ENCODE results near the gene PSME4. TPM values are rescaled to one million over a fixed set of nuclear protein-coding genes. Genes with fewer than 3 reads are reported as not detected.
"Not testable (repeated sequence)": the region's sequence is repeated elsewhere in the genome, so short reads cannot be mapped to it uniquely, and the experiment has no call there.

Gene PSME4
- total RNA-seq, 2 donors from 2014 or later: 28.1 to 63.0 TPM

- H3K27ac Mint-ChIP-seq: no peak overlapping the region
- DNase-seq (ENCODE audit: low spot score in 2 of 2): no peak
- no peaks in the 10 kb centered on the region for H3K9me3 Mint-ChIP-seq
- ATAC-seq: no peak
- peaks cover 0 to 6% of the 10 kb centered on the region in 2 donors for H3K36me3 Mint-ChIP-seq
These were observed 14.9 kb upstream of the PSME4 start for GRCh38 chr2:53985646-53986045.

GRCh38 chr2:53969968-53970723, 647 bp downstream of the PSME4 start:
- ATAC-seq (peak; percentile 23 to 41), DNase-seq (ENCODE audit: low spot score in 2 of 2) (peak; percentile 17 to 64)
- Mint-ChIP-seq H3K27ac (peak overlapping the region; percentile 88 to 95), H3K9me3 (no peaks in the 10 kb centered on the region), H3K36me3 (peaks cover 0 to 22% of the 10 kb centered on the region in 2 donors)

- Mint-ChIP-seq H3K27ac (peak overlapping the region; percentile 88 to 95), H3K36me3 (peaks cover 0 to 17% of the 10 kb centered on the region in 2 donors), H3K9me3 (no peaks in the 10 kb centered on the region)
- peak; percentile 30 to 43 for ATAC-seq
- no peak for DNase-seq (ENCODE audit: low spot score in 2 of 2)
These were observed 1.4 kb downstream of the PSME4 start for GRCh38 chr2:53969285-53969967.

DNA sequence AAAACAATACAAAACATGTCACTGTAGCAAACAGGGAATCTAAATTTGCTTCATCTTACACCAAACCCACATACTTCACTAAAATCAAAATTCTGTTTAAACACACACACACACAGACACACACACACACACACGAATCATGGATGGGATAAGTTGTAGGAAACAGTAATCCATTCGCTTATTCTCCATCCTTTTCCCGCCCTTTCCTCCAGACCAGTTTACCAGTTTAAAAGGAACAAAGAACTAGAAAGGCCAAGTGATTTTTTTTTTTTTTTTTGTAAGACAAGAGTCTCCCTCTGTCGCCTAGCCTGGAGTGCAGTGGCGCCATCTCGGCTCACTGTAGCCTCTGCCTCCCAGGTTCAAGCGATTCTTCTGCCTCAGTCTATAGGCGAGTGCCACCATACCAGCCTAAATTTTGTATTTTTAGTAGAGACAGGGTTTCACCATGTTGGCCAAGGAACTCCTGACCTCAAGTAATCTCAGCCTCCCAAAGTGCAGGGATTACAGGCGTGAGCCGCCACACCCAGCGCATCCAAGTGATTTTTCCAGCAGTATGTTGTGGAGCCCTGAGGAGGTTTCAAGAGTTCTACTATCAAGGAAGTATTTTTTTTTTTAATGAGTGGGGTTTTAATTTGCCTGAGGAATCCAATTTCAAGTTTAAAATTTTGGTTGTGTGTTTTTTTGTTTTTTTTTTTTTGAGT, 5.7 kb downstream of the PSME4 start:
- peaks cover 8 to 10% of the 10 kb centered on the region in 2 donors for H3K36me3 Mint-ChIP-seq
- H3K9me3 Mint-ChIP-seq: no peaks in the 10 kb centered on the region
- ATAC-seq (peak in 1 of 2 donors; percentile 5), DNase-seq (ENCODE audit: low spot score in 2 of 2) (no peak)
- H3K27ac Mint-ChIP-seq: no peak overlapping the region

GRCh38 chr2:53964257-53964952, 6.4 kb downstream of the PSME4 start:
- ATAC-seq: peak; percentile 57 to 77
- Mint-ChIP-seq H3K27ac (no peak overlapping the region), H3K36me3 (peaks cover 1 to 10% of the 10 kb centered on the region in 2 donors), H3K9me3 (no peaks in the 10 kb centered on the region)
- DNase-seq (ENCODE audit: low spot score in 2 of 2): peak in 1 of 2 donors; percentile 13

- H3K36me3 Mint-ChIP-seq: peaks cover 0 to 10% of the 10 kb centered on the region in 2 donors
- H3K27ac Mint-ChIP-seq; DNase-seq (ENCODE audit: low spot score in 2 of 2); ATAC-seq; H3K9me3 Mint-ChIP-seq: not testable (repeated sequence)
These were observed 9.1 kb downstream of the PSME4 start for GRCh38 chr2:53961478-53962216.

DNA sequence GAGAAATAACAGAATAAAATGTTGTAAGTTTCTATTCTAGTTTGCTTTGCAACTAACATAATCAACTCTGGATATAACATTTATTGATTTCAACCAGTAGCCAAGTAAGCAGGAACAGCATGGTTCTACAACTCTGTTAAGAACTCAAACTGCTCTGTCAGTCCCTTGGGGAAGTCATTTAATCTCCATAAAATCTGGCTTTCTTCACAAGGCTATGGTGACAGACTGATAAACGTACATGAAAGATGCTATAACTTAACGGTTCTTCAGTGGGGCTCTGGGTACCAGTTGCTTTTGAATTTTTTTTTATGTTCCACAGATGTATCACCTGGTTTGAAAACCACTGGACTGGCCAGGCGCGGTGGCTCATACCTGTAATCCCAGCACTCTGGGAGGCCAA, 10.3 kb downstream of the PSME4 start:
- ATAC-seq (no peak), DNase-seq (ENCODE audit: low spot score in 2 of 2) (no peak)
- peaks cover 0 to 10% of the 10 kb centered on the region in 2 donors for H3K36me3 Mint-ChIP-seq
- no peak overlapping the region for H3K27ac Mint-ChIP-seq
- H3K9me3 Mint-ChIP-seq: no peaks in the 10 kb centered on the region

DNA sequence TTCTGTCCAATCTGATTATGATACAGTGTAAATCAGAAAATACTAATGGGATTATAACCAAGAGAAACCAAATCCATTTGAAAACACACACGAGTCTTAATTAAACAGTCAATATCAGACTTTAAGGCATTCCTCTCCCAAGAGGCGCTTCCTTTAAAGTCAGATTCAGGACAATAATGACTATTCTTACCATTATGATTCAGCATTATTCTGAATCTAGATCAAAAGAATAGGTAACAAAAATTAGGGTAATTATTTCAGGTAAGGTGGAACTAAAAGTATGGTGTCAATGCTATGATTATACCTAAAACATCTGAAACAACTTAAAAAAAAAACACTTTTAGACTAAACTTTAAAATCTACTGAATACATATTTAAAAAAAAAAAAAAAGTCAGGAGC, 12.3 kb downstream of the PSME4 start:
- DNase-seq (ENCODE audit: low spot score in 2 of 2) (no peak), ATAC-seq (no peak)
- Mint-ChIP-seq H3K36me3 (peaks cover 0 to 10% of the 10 kb centered on the region in 2 donors), H3K9me3 (no peaks in the 10 kb centered on the region), H3K27ac (no peak overlapping the region)

DNA sequence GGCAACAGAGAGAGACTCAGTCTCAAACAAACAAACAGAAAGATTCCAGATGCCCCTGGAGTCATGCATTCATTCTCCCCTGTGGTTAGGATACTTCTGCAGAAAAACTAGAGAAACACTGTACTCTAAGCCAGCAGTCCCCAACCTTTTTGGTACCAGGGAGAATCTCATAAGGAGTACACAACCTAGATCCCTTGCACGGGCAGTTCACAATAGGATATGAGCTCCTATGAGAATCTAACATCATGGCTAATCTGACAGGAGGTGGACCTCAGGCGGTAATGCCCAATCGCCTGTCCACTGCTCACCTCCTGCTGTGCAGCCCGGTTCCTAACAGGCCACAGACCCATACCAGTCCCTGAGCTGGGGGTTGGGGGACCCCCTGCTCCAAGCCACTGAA, 18.3 kb downstream of the PSME4 start:
- ATAC-seq (no peak), DNase-seq (ENCODE audit: low spot score in 2 of 2) (no peak)
- Mint-ChIP-seq H3K36me3 (peaks cover 0 to 9% of the 10 kb centered on the region in 2 donors), H3K9me3 (no peaks in the 10 kb centered on the region), H3K27ac (no peak overlapping the region)

DNA sequence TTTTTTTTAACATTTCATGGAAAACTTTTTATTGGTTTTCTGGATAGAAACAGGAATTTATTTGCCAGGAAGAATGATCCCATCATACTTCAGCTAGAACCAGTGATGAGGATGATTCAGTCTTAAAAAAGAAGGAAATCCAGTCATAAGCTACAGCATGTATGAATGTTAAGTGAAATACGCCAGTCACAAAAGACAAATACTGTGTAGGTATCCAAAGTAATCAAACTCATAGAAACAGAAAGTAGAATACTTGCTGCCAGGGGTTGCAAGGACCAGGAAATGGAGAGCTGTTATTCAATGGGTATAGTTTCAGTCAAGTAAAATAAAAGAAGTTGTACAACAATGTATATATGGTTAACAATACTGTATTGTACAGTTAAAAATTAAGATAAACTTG, 21.3 kb downstream of the PSME4 start:
- Mint-ChIP-seq H3K36me3 (peaks cover 0 to 22% of the 10 kb centered on the region in 2 donors), H3K9me3 (no peaks in the 10 kb centered on the region), H3K27ac (no peak overlapping the region)
- ATAC-seq (peak; percentile 24 to 47), DNase-seq (ENCODE audit: low spot score in 2 of 2) (no peak)

DNA sequence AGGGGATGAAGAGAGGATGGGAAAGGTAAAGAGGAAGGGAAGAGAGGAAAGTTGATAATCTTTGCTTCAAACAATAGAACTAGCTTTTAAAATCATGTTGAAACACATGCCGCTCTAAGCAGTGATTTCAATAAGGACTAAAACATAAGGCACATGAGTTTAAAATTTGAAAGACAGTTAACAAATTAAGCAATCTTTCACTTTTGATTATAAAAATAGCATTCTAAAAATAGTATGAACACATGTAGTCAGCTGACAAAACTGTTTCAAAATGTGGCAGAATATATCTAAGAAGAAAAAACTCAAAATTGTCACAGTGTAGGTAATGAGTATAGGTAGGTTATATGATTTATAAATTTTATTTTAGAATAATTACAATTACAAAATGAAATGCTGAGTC, 25.3 kb downstream of the PSME4 start:
- no peak for DNase-seq (ENCODE audit: low spot score in 2 of 2)
- no peak for ATAC-seq
- Mint-ChIP-seq H3K36me3 (peaks cover 0 to 17% of the 10 kb centered on the region in 2 donors), H3K9me3 (no peaks in the 10 kb centered on the region), H3K27ac (peak overlapping the region in 1 of 2 donors; percentile 9)

DNA sequence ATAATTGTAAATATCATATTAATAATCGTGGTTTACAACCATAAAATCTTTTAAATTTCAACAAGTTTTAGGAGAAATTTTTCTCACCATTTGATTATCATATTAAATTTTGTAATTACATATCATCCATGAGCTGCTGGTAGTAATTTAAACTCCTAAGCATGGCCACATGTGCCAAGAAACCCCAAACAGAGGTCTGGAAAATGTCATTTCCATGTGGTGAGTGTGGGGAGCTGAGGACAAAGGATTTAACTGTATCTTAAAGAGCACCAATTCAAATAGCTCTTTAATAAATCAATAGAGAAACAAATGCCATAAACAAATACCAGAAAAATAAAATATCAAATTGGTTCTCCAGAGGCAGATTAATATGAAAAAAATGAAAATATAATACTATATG, 26.3 kb downstream of the PSME4 start:
- peaks cover 0 to 22% of the 10 kb centered on the region in 2 donors for H3K36me3 Mint-ChIP-seq
- ATAC-seq (no peak), DNase-seq (ENCODE audit: low spot score in 2 of 2) (no peak)
- H3K9me3 Mint-ChIP-seq: no peaks in the 10 kb centered on the region
- H3K27ac Mint-ChIP-seq: no peak overlapping the region

DNA sequence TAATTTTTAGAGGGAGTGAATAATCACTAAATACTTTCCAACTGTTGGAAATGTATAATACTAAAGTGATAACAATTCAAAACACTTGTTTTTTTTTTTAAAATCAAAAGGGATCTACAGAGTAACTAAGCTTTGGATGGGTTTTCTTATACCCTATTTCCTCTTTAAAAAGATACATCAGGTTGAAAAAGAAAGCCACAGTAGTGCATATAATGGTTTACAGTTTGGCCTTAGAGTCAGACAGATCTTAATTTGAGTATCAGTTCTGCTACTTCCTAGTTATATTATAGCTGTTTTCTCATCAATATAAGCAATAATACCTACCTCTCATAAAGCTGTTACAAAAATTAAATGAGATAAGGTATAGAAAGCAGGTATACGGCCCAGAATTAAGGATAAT, 28.5 kb downstream of the PSME4 start:
- DNase-seq (ENCODE audit: low spot score in 2 of 2): no peak
- Mint-ChIP-seq H3K36me3 (peaks cover 0 to 17% of the 10 kb centered on the region in 2 donors), H3K9me3 (no peaks in the 10 kb centered on the region), H3K27ac (no peak overlapping the region)
- ATAC-seq: no peak

- DNase-seq (ENCODE audit: low spot score in 2 of 2): no peak
- no peak for ATAC-seq
- Mint-ChIP-seq H3K36me3 (peaks cover 0 to 11% of the 10 kb centered on the region in 2 donors), H3K27ac (no peak overlapping the region), H3K9me3 (no peaks in the 10 kb centered on the region)
These were observed 29.0 kb downstream of the PSME4 start for GRCh38 chr2:53941749-53942148.

GRCh38 chr2:53939656-53940055, 31.1 kb downstream of the PSME4 start:
- Mint-ChIP-seq H3K27ac (no peak overlapping the region), H3K9me3 (no peaks in the 10 kb centered on the region), H3K36me3 (peaks cover 0 to 6% of the 10 kb centered on the region in 2 donors)
- no peak for DNase-seq (ENCODE audit: low spot score in 2 of 2)
- ATAC-seq: no peak

GRCh38 chr2:53938904-53939303, 31.9 kb downstream of the PSME4 start:
- H3K9me3 Mint-ChIP-seq: no peaks in the 10 kb centered on the region
- ATAC-seq: no peak
- H3K27ac Mint-ChIP-seq: no peak overlapping the region
- peaks cover 4 to 6% of the 10 kb centered on the region in 2 donors for H3K36me3 Mint-ChIP-seq
- no peak for DNase-seq (ENCODE audit: low spot score in 2 of 2)

Data from activated naive CD4-positive, alpha-beta T cell treated with anti-CD3 and anti-CD28 coated beads, Interleukin-2, amount 50 U/mL, for 72 hours (primary cell).